GM23338 (cell line): ENCODE data around the gene APOD.
"Not testable (repeated sequence)": the region's sequence is repeated elsewhere in the genome, so short reads cannot be mapped to it uniquely, and the experiment has no call there.

Experiments
- CTCF ChIP-seq, 2 experiments: fragments of 200-600 bp in 1 of 2; sonication (generic) in 1 of 2; conservative IDR thresholded peaks; 2 replicates each; pipeline versions ENCODE4 v1.5.1 to v1.6.1; 2016 to 2017; ENCODE audit warnings: antibody characterized with exemption in 2 of 2, low read depth in 2 of 2, mild to moderate bottlenecking in 2 of 2, moderate library complexity in 1 of 2
- EZH2 ChIP-seq: fragments of 200-600 bp; sonication (generic); IDR thresholded peaks from one replicate; pipeline ENCODE4 v1.8.0; 2017; ENCODE audit warnings: antibody characterized with exemption, mild to moderate bottlenecking, low read depth; ENCODE audit not compliant: unreplicated experiment
- EZH2phosphoT487 ChIP-seq: fragments of 200-600 bp; sonication (generic); IDR thresholded peaks from one replicate; pipeline ENCODE4 v1.8.1; 2018; ENCODE audit warnings: antibody characterized with exemption; ENCODE audit not compliant: unreplicated experiment
- JUNB ChIP-seq: IDR thresholded peaks from one replicate; pipeline ENCODE4 v1.6.1; 2016; ENCODE audit warnings: antibody characterized with exemption; ENCODE audit not compliant: unreplicated experiment
- POLR2AphosphoS5 ChIP-seq: IDR thresholded peaks from 2 replicates; pipeline ENCODE4 v1.6.1; 2016; ENCODE audit warnings: antibody characterized with exemption, low read depth

- not testable (repeated sequence) for TF ChIP-seq EZH2phosphoT487; CTCF (conservative IDR thresholded peaks at IDR 0.05; ENCODE audit: low read depth in 2 of 2); EZH2; POLR2AphosphoS5; JUNB
These were observed 36.0 kb upstream of the APOD start for GRCh38 chr3:195619591-195620369.
